GM23338 (cell line): ENCODE measurements around the gene HPDL. TPM values are rescaled to one million over a fixed set of nuclear protein-coding genes. Genes with fewer than 3 reads are reported as not detected.

Source experiments
- ATAC-seq: fragments of 200-7000 bp; cut with Tn5 transposase; 3 replicates; pipeline ENCODE4 v1.9.1; 2020
- DNase-seq: peaks from one replicate; pipeline ENCODE4 v3.0.0-alpha.2; 2015; ENCODE audit warnings: low spot score
- H2AFZ ChIP-seq: fragments of 200-600 bp; sonication (generic); 2 replicates; pipeline ENCODE4 v1.8.0; 2016; ENCODE audit warnings: antibody characterized with exemption, mild to moderate bottlenecking, moderate library complexity
- H3F3A ChIP-seq: fragments of 200-600 bp; sonication (generic); replicated peaks from 2 replicates; pipeline ENCODE4 v1.8.0; 2017; ENCODE audit warnings: antibody characterized with exemption, mixed run types, low read depth
- H3K27ac ChIP-seq: fragments of 200-600 bp; sonication (generic); 2 replicates; pipeline ENCODE4 v1.6.1; 2016; ENCODE audit warnings: low read depth
- H3K27me3 ChIP-seq: fragments of 200-600 bp; sonication (generic); 2 replicates; pipeline ENCODE4 v1.8.0; 2016; ENCODE audit warnings: mild to moderate bottlenecking, mixed run types, moderate library complexity; ENCODE audit not compliant: insufficient read depth
- H3K36me3 ChIP-seq: fragments of 200-600 bp; sonication (generic); 2 replicates; pipeline ENCODE4 v1.8.0; 2016; ENCODE audit warnings: mild to moderate bottlenecking; ENCODE audit not compliant: insufficient read depth
- H3K4me1 ChIP-seq: fragments of 200-600 bp; sonication (generic); 2 replicates; pipeline ENCODE4 v1.8.0; 2016; ENCODE audit warnings: mild to moderate bottlenecking, moderate library complexity; ENCODE audit not compliant: insufficient read depth
- H3K4me2 ChIP-seq: fragments of 200-600 bp; sonication (generic); 2 replicates; pipeline ENCODE4 v1.7.1; 2017; ENCODE audit warnings: mixed run types
- H3K4me3 ChIP-seq: fragments of 200-600 bp; sonication (generic); 2 replicates; pipeline ENCODE4 v1.6.1; 2016; ENCODE audit warnings: mixed run types
- H3K79me2 ChIP-seq: fragments of 200-600 bp; sonication (generic); replicated peaks from 2 replicates; pipeline ENCODE4 v1.8.0; 2017; ENCODE audit warnings: mild to moderate bottlenecking; ENCODE audit not compliant: insufficient read depth
- H3K9me2 ChIP-seq: fragments of 200-600 bp; sonication (generic); 2 replicates; pipeline ENCODE4 v1.8.0; 2017; ENCODE audit not compliant: insufficient read depth
- H4K20me1 ChIP-seq: fragments of 200-600 bp; sonication (generic); replicated peaks from 2 replicates; pipeline ENCODE4 v1.8.0; 2017; ENCODE audit warnings: mild to moderate bottlenecking; ENCODE audit not compliant: insufficient read depth
- H3K27ac Mint-ChIP-seq: 2 replicates; pipeline ENCODE4 v1.8.0; 2020; ENCODE audit warnings: inconsistent platforms, mild to moderate bottlenecking, moderate library complexity, mixed read lengths
- H3K27me3 Mint-ChIP-seq: 3 replicates; pipeline ENCODE4 v1.8.0; 2022; ENCODE audit warnings: low read depth, mild to moderate bottlenecking, moderate library complexity, mixed read lengths, inconsistent platforms; ENCODE audit not compliant: insufficient read depth, poor library complexity
- H3K36me3 Mint-ChIP-seq: 3 replicates; pipeline ENCODE4 v1.8.0; 2021; ENCODE audit warnings: low read depth, mild to moderate bottlenecking, inconsistent platforms, moderate library complexity, mixed read lengths
- H3K4me1 Mint-ChIP-seq: 3 replicates; pipeline ENCODE4 v1.8.0; 2020; ENCODE audit warnings: mild to moderate bottlenecking, inconsistent platforms, mixed read lengths
- H3K4me3 Mint-ChIP-seq: 3 replicates; pipeline ENCODE4 v1.8.0; 2021; ENCODE audit warnings: moderate library complexity, mild to moderate bottlenecking, inconsistent platforms, mixed read lengths
- H3K9me3 Mint-ChIP-seq: 3 replicates; pipeline ENCODE4 v1.8.0; 2020; ENCODE audit warnings: moderate library complexity, mild to moderate bottlenecking, inconsistent platforms, mixed read lengths
- CREB1 ChIP-seq: fragments of 250-450 bp; sonication (Bioruptor Pico); IDR thresholded peaks from 2 replicates; pipeline ENCODE4 v1.5.0; 2020; ENCODE audit warnings: low read depth, mild to moderate bottlenecking, moderate library complexity
- CTCF ChIP-seq, 2 experiments: fragments of 200-600 bp in 1 of 2; sonication (generic) in 1 of 2; conservative IDR thresholded peaks; 2 replicates each; pipeline versions ENCODE4 v1.5.1 to v1.6.1; 2016 to 2017; ENCODE audit warnings: antibody characterized with exemption in 2 of 2, low read depth in 2 of 2, mild to moderate bottlenecking in 2 of 2, moderate library complexity in 1 of 2
- ETS1 ChIP-seq: IDR thresholded peaks from 2 replicates; pipeline ENCODE4 v1.6.1; 2016; ENCODE audit warnings: antibody characterized with exemption
- EZH2phosphoT487 ChIP-seq: fragments of 200-600 bp; sonication (generic); IDR thresholded peaks from one replicate; pipeline ENCODE4 v1.8.1; 2018; ENCODE audit warnings: antibody characterized with exemption; ENCODE audit not compliant: unreplicated experiment
- JUNB ChIP-seq: IDR thresholded peaks from one replicate; pipeline ENCODE4 v1.6.1; 2016; ENCODE audit warnings: antibody characterized with exemption; ENCODE audit not compliant: unreplicated experiment
- NANOG ChIP-seq: IDR thresholded peaks from 2 replicates; pipeline ENCODE4 v1.6.1; 2016; ENCODE audit warnings: antibody characterized with exemption, borderline replicate concordance
- POLR2AphosphoS5 ChIP-seq: IDR thresholded peaks from 2 replicates; pipeline ENCODE4 v1.6.1; 2016; ENCODE audit warnings: antibody characterized with exemption, low read depth
- REST ChIP-seq: IDR thresholded peaks from one replicate; pipeline ENCODE4 v1.6.1; 2018; ENCODE audit warnings: antibody characterized with exemption; ENCODE audit not compliant: unreplicated experiment
- STAT1 ChIP-seq: IDR thresholded peaks from one replicate; pipeline ENCODE4 v1.6.1; 2016; ENCODE audit warnings: antibody characterized with exemption; ENCODE audit not compliant: unreplicated experiment
- ZNF114 ChIP-seq: fragments of 250-450 bp; sonication (Bioruptor Pico); IDR thresholded peaks from 2 replicates; pipeline ENCODE4 v1.5.0; 2020; ENCODE audit warnings: mild to moderate bottlenecking, moderate library complexity
- ZNF331 ChIP-seq: fragments of 250-450 bp; sonication (Bioruptor Pico); IDR thresholded peaks from 2 replicates; pipeline ENCODE4 v1.5.0; 2020; ENCODE audit warnings: low read depth, mild to moderate bottlenecking, moderate library complexity
- long read RNA-seq: library from polyadenylated mRNA; unstranded; transcript quantifications from one replicate; pipeline ENCODE4 v2.0.0, GENCODE V29; 2020; ENCODE audit not compliant: unreplicated experiment
- polyA plus RNA-seq: library from polyadenylated mRNA; unstranded; fragments of >200 nt; fragmentation: Nextera tagmentation; extraction: Ambion mirVana; gene quantifications from 2 replicates; pipeline ENCODE4 v1.2.1, GENCODE V29; 2016
- total RNA-seq: library from RNA; depleted of rRNA; stranded (reverse); fragments of >200 nt; shearing (Covaris generic); gene quantifications from 2 replicates; pipeline ENCODE4 v1.2.3, GENCODE V29; 2014; rRNA removed

The HPDL gene
- total RNA-seq, result 60.7 and 82.1 TPM in 2 replicates
- polyA plus RNA-seq, result 36.5 and 39.6 TPM in 2 replicates
- long read RNA-seq, transcript HPDL-201 (1 exons, 1,629 nt), result major isoform, 17 of 17 reads
- long read RNA-seq, partial matches to known transcripts, result 0 of 17 reads
- long read RNA-seq, other reads (novel, unspliced or antisense), result 0 of 17 reads

- ATAC-seq (peak; percentile 74), DNase-seq (peak; percentile 95)
- peaks cover 40% of the 10 kb centered on the region; the same call in 2 of the 3 replicates for H3K36me3 Mint-ChIP-seq
- H4K20me1 ChIP-seq, result no peaks in the 10 kb centered on the region; the same call in 1 of the 2 replicates
- H3K27me3 ChIP-seq, result no peaks in the 10 kb centered on the region
- peak within 1 kb of the TSS; percentile 83 for H3K4me3 Mint-ChIP-seq
- peak within 1 kb of the TSS; percentile 90 for H3K27ac Mint-ChIP-seq
- peak within 1 kb of the TSS; percentile 91 for H3K4me2 ChIP-seq
- peaks cover 14% of the 10 kb centered on the region for H3K79me2 ChIP-seq
- peaks cover 5% of the 10 kb centered on the region; the same call in 2 of the 3 replicates for H3K9me3 Mint-ChIP-seq
- no peak within 1 kb of the TSS for H2AFZ ChIP-seq
- peaks cover 3% of the 10 kb centered on the region; the same call in 1 of the 2 replicates for H3K36me3 ChIP-seq
- H3K9me2 ChIP-seq, result no peaks in the 10 kb centered on the region
- peaks cover 33% of the 10 kb centered on the region for H3K4me1 ChIP-seq
- TF ChIP-seq CTCF (conservative IDR thresholded peaks at IDR 0.05; ENCODE audit: low read depth in 2 of 2) (peak in 1 of 2 experiments; percentile 25; a peak in 1 of 4 replicates), POLR2AphosphoS5 (peak; percentile 98), ETS1 (peak; percentile 54), STAT1 (no peak), CREB1 (CRISPR knock-in tag) (peak; percentile 52)
- H3K4me3 ChIP-seq, result peak within 1 kb of the TSS; percentile 71
- H3K27ac ChIP-seq, result peak within 1 kb of the TSS; percentile 84
- peaks cover 12% of the 10 kb centered on the region for H3F3A ChIP-seq
- H3K4me1 Mint-ChIP-seq, result peaks cover 45% of the 10 kb centered on the region
- peaks cover 25% of the 10 kb centered on the region for H3K27me3 Mint-ChIP-seq
Observed at GRCh38 chr1:45326627-45327623, at the start of gene HPDL. Gene HPDL, plus strand, starts transcription at chr1:45326895. Its CDS starts 254 bp downstream, at chr1:45327149.

- Mint-ChIP-seq H3K36me3 (peaks cover 10% of the 10 kb centered on the region; the same call in 2 of the 3 replicates), H3K27ac (no peak overlapping the region), H3K9me3 (peaks cover 23% of the 10 kb centered on the region), H3K4me3 (no peak overlapping the region), H3K4me1 (no peaks in the 10 kb centered on the region), H3K27me3 (peaks cover 4% of the 10 kb centered on the region)
- no peaks in the 10 kb centered on the region for H3K27me3 ChIP-seq
- H3K9me2 ChIP-seq, result no peaks in the 10 kb centered on the region
- H3K4me2 ChIP-seq, result no peak overlapping the region
- H4K20me1 ChIP-seq, result no peaks in the 10 kb centered on the region
- no peak overlapping the region for H2AFZ ChIP-seq
- H3K4me1 ChIP-seq, result no peaks in the 10 kb centered on the region
- no peak overlapping the region for H3K27ac ChIP-seq
- H3K36me3 ChIP-seq, result no peaks in the 10 kb centered on the region
- no peaks in the 10 kb centered on the region for H3F3A ChIP-seq
- no peaks in the 10 kb centered on the region for H3K79me2 ChIP-seq
- no peak overlapping the region for H3K4me3 ChIP-seq
- no peak for DNase-seq
- no peak for ATAC-seq
- TF ChIP-seq STAT1, result no peak
- no peak for TF ChIP-seq EZH2phosphoT487
- no peak for TF ChIP-seq ZNF331 (CRISPR knock-in tag)
- no peak for TF ChIP-seq REST
- TF ChIP-seq POLR2AphosphoS5, result no peak
- no peak for TF ChIP-seq JUNB
- TF ChIP-seq ZNF114 (CRISPR knock-in tag), result no peak
- no peak for TF ChIP-seq ETS1
- TF ChIP-seq NANOG, result no peak
- TF ChIP-seq CTCF (conservative IDR thresholded peaks at IDR 0.05; ENCODE audit: low read depth in 2 of 2), result no peak
Observed at GRCh38 chr1:45282351-45282750, 44.3 kb upstream of the HPDL start.
